Nephron (organoid): ENCODE results near the gene MRTO4.

ENCODE experiments used
- H3K27ac Mint-ChIP-seq, 3 experiments: 2 replicates each; pipeline ENCODE4 v1.8.0; 2020; ENCODE audit warnings: mixed read lengths in 3 of 3, mild to moderate bottlenecking in 2 of 3, moderate library complexity in 1 of 3
- H3K27me3 Mint-ChIP-seq: 2 replicates; pipeline ENCODE4 v1.8.0; 2021; ENCODE audit warnings: low read depth, mild to moderate bottlenecking, moderate library complexity, mixed read lengths
- H3K36me3 Mint-ChIP-seq: 2 replicates; pipeline ENCODE4 v1.8.0; 2020; ENCODE audit warnings: low read depth, mixed read lengths
- H3K4me1 Mint-ChIP-seq: 2 replicates; pipeline ENCODE4 v1.8.0; 2020; ENCODE audit warnings: mixed read lengths
- H3K4me3 Mint-ChIP-seq, 3 experiments: 2 replicates each; pipeline ENCODE4 v1.8.0; 2020; ENCODE audit warnings: mild to moderate bottlenecking in 3 of 3, mixed read lengths in 3 of 3, moderate library complexity in 2 of 3
- H3K9me3 Mint-ChIP-seq: 2 replicates; pipeline ENCODE4 v1.8.0; 2020; ENCODE audit warnings: mixed read lengths
- TF ChIP-seq, protein P1 (sequence below), 3 experiments: fragments of 200-600 bp; sonication (generic); IDR thresholded peaks; one replicate each; pipeline ENCODE4 v1.5.0; 2021; ENCODE audit warnings: antibody characterized with exemption in 3 of 3; ENCODE audit not compliant: unreplicated experiment in 3 of 3

The MRTO4 gene

DNA sequence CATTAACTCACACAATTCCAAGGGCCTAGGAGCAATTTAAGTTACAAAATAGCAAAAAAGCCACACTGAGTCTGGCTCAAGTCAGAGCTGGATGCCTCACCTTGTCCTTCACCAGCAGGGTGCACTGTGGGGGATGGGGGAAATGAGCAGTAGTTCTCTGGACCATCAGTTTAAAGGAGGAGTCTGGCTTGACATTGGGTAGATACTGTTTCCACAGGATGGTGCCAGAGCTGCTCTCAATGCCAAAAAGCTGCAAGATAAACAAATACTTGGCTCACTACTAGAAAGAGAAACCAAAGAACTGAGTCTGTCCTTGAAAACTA is 19.1 kb upstream of the MRTO4 start:
- peaks cover 52% of the 10 kb centered on the region for H3K36me3 Mint-ChIP-seq
- peak overlapping the region in 1 of 3 experiments; percentile 67 for H3K27ac Mint-ChIP-seq
- H3K4me1 Mint-ChIP-seq, result no peaks in the 10 kb centered on the region

GRCh38 chr1:19234224-19234623 is 17.4 kb upstream of the MRTO4 start:
- H3K4me1 Mint-ChIP-seq, result no peaks in the 10 kb centered on the region

More for the DNA sequence above, 19.1 kb upstream of the MRTO4 start:
- H3K4me3 Mint-ChIP-seq, result no peak overlapping the region
- no peaks in the 10 kb centered on the region for H3K27me3 Mint-ChIP-seq
- no peaks in the 10 kb centered on the region for H3K9me3 Mint-ChIP-seq
- TF ChIP-seq, protein P1, sequence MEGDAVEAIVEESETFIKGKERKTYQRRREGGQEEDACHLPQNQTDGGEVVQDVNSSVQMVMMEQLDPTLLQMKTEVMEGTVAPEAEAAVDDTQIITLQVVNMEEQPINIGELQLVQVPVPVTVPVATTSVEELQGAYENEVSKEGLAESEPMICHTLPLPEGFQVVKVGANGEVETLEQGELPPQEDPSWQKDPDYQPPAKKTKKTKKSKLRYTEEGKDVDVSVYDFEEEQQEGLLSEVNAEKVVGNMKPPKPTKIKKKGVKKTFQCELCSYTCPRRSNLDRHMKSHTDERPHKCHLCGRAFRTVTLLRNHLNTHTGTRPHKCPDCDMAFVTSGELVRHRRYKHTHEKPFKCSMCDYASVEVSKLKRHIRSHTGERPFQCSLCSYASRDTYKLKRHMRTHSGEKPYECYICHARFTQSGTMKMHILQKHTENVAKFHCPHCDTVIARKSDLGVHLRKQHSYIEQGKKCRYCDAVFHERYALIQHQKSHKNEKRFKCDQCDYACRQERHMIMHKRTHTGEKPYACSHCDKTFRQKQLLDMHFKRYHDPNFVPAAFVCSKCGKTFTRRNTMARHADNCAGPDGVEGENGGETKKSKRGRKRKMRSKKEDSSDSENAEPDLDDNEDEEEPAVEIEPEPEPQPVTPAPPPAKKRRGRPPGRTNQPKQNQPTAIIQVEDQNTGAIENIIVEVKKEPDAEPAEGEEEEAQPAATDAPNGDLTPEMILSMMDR (IDR thresholded peaks at IDR 0.05; ENCODE audit: unreplicated experiment in 3 of 3), result no peak

DNA sequence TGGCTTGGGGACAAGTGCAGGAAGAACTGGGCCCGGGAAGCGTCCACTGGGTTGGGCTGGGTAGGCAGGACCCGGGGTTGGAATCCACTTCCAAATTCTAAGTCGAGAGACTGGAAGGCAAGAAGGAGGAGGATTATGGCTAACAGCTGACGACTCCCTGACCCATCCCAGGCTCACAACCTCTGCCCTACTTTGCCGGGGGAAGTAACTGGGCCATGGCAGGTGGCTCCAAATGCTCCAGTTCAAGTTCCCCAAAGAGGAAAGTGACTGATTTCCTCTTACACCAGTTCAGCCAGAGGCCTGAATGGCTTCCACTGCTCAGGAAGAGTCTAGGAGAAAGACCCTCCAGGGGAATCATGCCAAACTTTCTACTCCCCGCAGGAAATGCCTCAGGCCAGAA is 11.7 kb upstream of the MRTO4 start:
- Mint-ChIP-seq H3K4me1 (peaks cover 4% of the 10 kb centered on the region), H3K4me3 (no peak overlapping the region), H3K36me3 (peaks cover 64% of the 10 kb centered on the region), H3K27ac (no peak overlapping the region), H3K27me3 (no peaks in the 10 kb centered on the region), H3K9me3 (no peaks in the 10 kb centered on the region)
- TF ChIP-seq, protein P1 (IDR thresholded peaks at IDR 0.05; ENCODE audit: unreplicated experiment in 3 of 3), result no peak

More at GRCh38 chr1:19234224-19234623, 17.4 kb upstream of the MRTO4 start:
- Mint-ChIP-seq H3K9me3 (no peaks in the 10 kb centered on the region), H3K27ac (no peak overlapping the region), H3K27me3 (no peaks in the 10 kb centered on the region), H3K4me3 (no peak overlapping the region), H3K36me3 (peaks cover 58% of the 10 kb centered on the region)
- TF ChIP-seq, protein P1 (IDR thresholded peaks at IDR 0.05; ENCODE audit: unreplicated experiment in 3 of 3), result no peak

DNA sequence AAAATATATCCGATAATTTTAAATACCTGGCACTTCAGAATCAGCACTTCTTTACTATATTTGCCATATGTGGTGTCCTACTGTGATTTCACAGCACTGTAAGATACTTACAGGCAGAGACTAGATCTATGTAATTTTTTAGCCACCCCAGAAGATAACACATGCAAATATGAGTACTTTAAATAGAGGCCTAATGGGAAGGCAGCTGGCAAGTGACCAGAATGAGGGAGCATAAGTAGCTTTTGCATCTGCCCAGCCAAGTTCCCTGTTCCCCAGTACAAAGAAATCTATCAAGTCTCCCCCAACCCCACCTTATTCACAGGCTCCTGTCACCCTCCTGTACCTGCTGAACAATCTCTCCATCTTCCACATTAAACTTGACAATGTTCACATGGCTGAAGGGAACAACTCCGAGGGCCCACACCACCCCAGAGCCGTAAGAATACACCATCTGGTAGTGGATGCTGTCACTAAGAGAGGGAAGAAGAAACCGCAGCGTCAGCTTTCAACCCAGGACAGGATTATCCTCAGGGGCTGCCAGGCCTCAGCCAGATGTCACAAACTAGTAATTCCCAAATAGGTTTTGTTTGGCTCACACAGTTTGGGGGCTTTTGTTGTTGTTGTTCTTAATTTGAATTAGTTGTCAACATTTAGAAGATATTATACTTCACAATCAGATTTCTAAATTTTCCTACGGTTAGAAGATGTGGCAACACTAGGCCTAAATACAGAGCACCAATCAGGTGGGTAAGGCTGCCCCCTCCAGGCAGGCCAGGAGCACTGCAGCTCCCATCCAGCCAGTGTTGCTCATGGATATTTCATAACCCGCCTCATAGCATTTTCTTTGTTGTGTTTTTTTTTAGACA is 10.7 kb upstream of the MRTO4 start:
- H3K4me1 Mint-ChIP-seq, result peaks cover 4% of the 10 kb centered on the region
- no peaks in the 10 kb centered on the region for H3K27me3 Mint-ChIP-seq
- peaks cover 67% of the 10 kb centered on the region for H3K36me3 Mint-ChIP-seq
- no peaks in the 10 kb centered on the region for H3K9me3 Mint-ChIP-seq
- TF ChIP-seq, protein P1 (IDR thresholded peaks at IDR 0.05; ENCODE audit: unreplicated experiment in 3 of 3), result peak; percentile 88 to 94 (median 88)
- H3K27ac Mint-ChIP-seq, result no peak overlapping the region
- no peak overlapping the region for H3K4me3 Mint-ChIP-seq

DNA sequence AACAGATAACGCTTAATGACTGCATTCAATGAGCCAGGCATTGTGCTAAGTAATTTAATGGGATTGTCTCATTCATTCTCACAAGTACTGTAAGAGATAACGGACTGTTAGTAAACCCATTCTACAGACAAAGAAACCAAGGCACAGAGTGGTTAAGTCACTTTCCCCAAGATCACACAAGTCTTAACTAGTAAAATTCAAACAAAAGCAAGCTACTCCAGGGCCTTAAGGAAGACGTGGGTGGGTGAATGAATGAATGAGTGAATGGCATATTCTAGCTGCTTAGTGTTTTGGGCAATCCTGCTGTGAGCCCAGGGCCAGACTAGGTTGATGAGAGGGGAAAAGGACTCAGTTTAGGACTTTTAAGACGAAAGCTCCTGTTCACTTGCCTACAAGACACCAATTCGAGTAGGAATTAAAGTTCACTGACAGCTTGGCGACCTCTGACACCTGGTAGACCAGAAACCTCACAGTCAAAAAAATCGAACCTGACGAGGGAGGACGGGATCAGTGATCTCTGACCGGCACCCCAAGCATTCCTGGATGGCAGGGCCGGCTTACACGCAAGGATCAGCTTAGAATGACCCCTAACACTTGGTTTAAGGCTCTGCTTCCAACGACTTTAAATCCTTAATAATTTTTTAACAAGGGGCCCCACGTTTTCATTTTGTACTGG is 838 bp upstream of the MRTO4 start:
- Mint-ChIP-seq H3K4me1 (peaks cover 24% of the 10 kb centered on the region), H3K9me3 (no peaks in the 10 kb centered on the region), H3K27ac (peak overlapping the region; percentile 97 to 99 (median 98)), H3K27me3 (no peaks in the 10 kb centered on the region), H3K36me3 (no peaks in the 10 kb centered on the region), H3K4me3 (peak overlapping the region; percentile 95 to 100 (median 97))
- TF ChIP-seq, protein P1 (IDR thresholded peaks at IDR 0.05; ENCODE audit: unreplicated experiment in 3 of 3), result no peak
